DND-41 (cell line): ENCODE results near the gene CD63.

ENCODE experiments used
- ATAC-seq: fragments of 200-7000 bp; cut with Tn5 transposase; 3 replicates; pipeline ENCODE4 v1.9.1; 2021; ENCODE audit warnings: low read depth; ENCODE audit not compliant: insufficient read depth
- DNase-seq: peaks from one replicate; pipeline ENCODE4 v3.0.0-alpha.2; 2020
- H2AFZ ChIP-seq: 2 replicates; pipeline ENCODE4 v1.6.0; 2012; ENCODE audit warnings: low read depth, low read length
- H3K27ac ChIP-seq: 2 replicates; pipeline ENCODE4 v1.5.1; 2012; ENCODE audit warnings: low read length, inconsistent platforms
- H3K27me3 ChIP-seq: fragments of 200-600 bp; sonication (generic); 2 replicates; pipeline ENCODE4 v1.6.0; 2012; ENCODE audit warnings: low read length, mild to moderate bottlenecking, inconsistent platforms; ENCODE audit not compliant: insufficient read depth, poor library complexity
- H3K36me3 ChIP-seq: 2 replicates; pipeline ENCODE4 v1.5.1; 2012; ENCODE audit warnings: low read length, inconsistent platforms; ENCODE audit not compliant: insufficient read depth
- H3K4me1 ChIP-seq: 2 replicates; pipeline ENCODE4 v1.5.1; 2012; ENCODE audit warnings: mild to moderate bottlenecking, low read length; ENCODE audit not compliant: insufficient read depth
- H3K4me2 ChIP-seq: 2 replicates; pipeline ENCODE4 v1.6.0; 2012; ENCODE audit warnings: mild to moderate bottlenecking, moderate library complexity, low read length, inconsistent platforms; ENCODE audit not compliant: insufficient read depth
- H3K4me3 ChIP-seq, 2 experiments: fragments of 200-600 bp in 1 of 2; shearing (Covaris generic) in 1 of 2; 2 replicates each; pipeline ENCODE4 v1.5.1; 2012 to 2016; ENCODE audit warnings: inconsistent platforms in 2 of 2, low read length in 2 of 2, mild to moderate bottlenecking in 2 of 2, low read depth in 1 of 2, moderate library complexity in 1 of 2
- H3K79me2 ChIP-seq: 2 replicates; pipeline ENCODE4 v1.6.0; 2012; ENCODE audit warnings: low read length, inconsistent platforms; ENCODE audit not compliant: insufficient read depth
- H3K9ac ChIP-seq: 2 replicates; pipeline ENCODE4 v1.6.0; 2012; ENCODE audit warnings: low read depth, mild to moderate bottlenecking, inconsistent platforms, low read length, moderate library complexity
- H3K9me3 ChIP-seq: 2 replicates; pipeline ENCODE4 v1.5.1; 2012; ENCODE audit warnings: low read length, moderate library complexity, mild to moderate bottlenecking, inconsistent platforms; ENCODE audit not compliant: insufficient read depth, severe bottlenecking
- H4K20me1 ChIP-seq: 2 replicates; pipeline ENCODE4 v1.6.0; 2012; ENCODE audit warnings: low read length; ENCODE audit not compliant: insufficient read depth
- CTCF ChIP-seq: IDR thresholded peaks from 2 replicates; pipeline ENCODE4 v1.5.1; 2012; ENCODE audit warnings: borderline replicate concordance, low read length, moderate library complexity, mild to moderate bottlenecking; ENCODE audit not compliant: poor library complexity, severe bottlenecking; ENCODE audit errors: extremely low read depth
- EZH2 ChIP-seq: IDR thresholded peaks from 3 replicates; pipeline ENCODE4 v1.6.1; 2012; ENCODE audit warnings: borderline replicate concordance, low read depth, mild to moderate bottlenecking, moderate library complexity, low read length, inconsistent platforms; ENCODE audit not compliant: severe bottlenecking

CD63 gene

GRCh38 chr12:55684761-55685370 is 43.9 kb downstream of the CD63 start:
- no peak overlapping the region for H3K4me3 ChIP-seq
- no peaks in the 10 kb centered on the region for H3K9me3 ChIP-seq
- H3K27me3 ChIP-seq = peaks cover 12% of the 10 kb centered on the region
- H3K4me2 ChIP-seq = no peak overlapping the region
- H4K20me1 ChIP-seq = no peaks in the 10 kb centered on the region
- H3K9ac ChIP-seq = no peak overlapping the region
- no peaks in the 10 kb centered on the region for H3K79me2 ChIP-seq
- TF ChIP-seq CTCF (no peak), EZH2 (no peak)
- H3K4me1 ChIP-seq = no peaks in the 10 kb centered on the region
- H2AFZ ChIP-seq = no peak overlapping the region
- ATAC-seq (no peak), DNase-seq (no peak)
- no peaks in the 10 kb centered on the region for H3K36me3 ChIP-seq
- no peak overlapping the region for H3K27ac ChIP-seq

- Histone ChIP-seq H3K9ac (no peak overlapping the region), H3K27me3 (peaks cover 16% of the 10 kb centered on the region), H3K9me3 (no peaks in the 10 kb centered on the region), H4K20me1 (no peaks in the 10 kb centered on the region), H3K36me3 (no peaks in the 10 kb centered on the region), H3K4me3 (no peak overlapping the region), H3K4me2 (no peak overlapping the region), H2AFZ (no peak overlapping the region), H3K79me2 (no peaks in the 10 kb centered on the region), H3K4me1 (no peaks in the 10 kb centered on the region), H3K27ac (no peak overlapping the region)
- TF ChIP-seq EZH2 (no peak), CTCF (no peak)
- no peak for DNase-seq
- no peak for ATAC-seq
Measured at GRCh38 chr12:55683676-55684075, 45.1 kb downstream of the CD63 start.

- no peak for DNase-seq
- H3K4me3 ChIP-seq = no peak overlapping the region
- no peaks in the 10 kb centered on the region for H4K20me1 ChIP-seq
- H3K4me2 ChIP-seq = no peak overlapping the region
- no peaks in the 10 kb centered on the region for H3K36me3 ChIP-seq
- no peak overlapping the region for H2AFZ ChIP-seq
- TF ChIP-seq EZH2 = no peak
- TF ChIP-seq CTCF = no peak
- H3K27ac ChIP-seq = no peak overlapping the region
- no peak for ATAC-seq
- H3K4me1 ChIP-seq = no peaks in the 10 kb centered on the region
- H3K9me3 ChIP-seq = no peaks in the 10 kb centered on the region
- H3K27me3 ChIP-seq = peaks cover 16% of the 10 kb centered on the region
- no peaks in the 10 kb centered on the region for H3K79me2 ChIP-seq
- no peak overlapping the region for H3K9ac ChIP-seq
Measured at GRCh38 chr12:55682087-55682796, 46.6 kb downstream of the CD63 start.
